CD4-positive, alpha-beta T cell treated with Interleukin-10 for 1 hour (primary cell): ENCODE data around the gene MYOD1.

ENCODE experiments used
- DNase-seq: peaks from one replicate; pipeline ENCODE4 v3.0.0-alpha.2; 2020

The MYOD1 gene

DNA sequence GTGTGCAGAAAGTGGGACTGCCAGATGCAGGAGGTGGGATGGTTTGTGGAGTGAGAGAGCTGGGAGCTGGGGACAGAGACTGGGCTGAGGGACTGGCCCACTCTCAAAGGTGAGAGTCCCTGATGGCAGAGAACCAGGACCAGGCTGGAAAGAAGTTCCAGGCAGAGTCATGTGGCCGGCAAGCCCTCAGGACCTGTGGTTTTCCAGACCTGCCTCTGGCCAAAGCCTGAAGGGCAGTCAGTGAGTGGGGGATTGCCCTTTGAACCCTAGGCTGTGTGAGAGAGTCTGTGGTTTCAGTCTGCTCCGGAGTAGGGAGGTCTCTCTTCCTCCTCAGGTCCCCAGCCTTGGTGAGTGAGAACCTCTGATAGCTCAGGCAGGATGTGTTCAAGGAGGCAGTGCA is 32.2 kb downstream of the MYOD1 start:
- no peak for DNase-seq

- no peak for DNase-seq
These were observed 32.8 kb downstream of the MYOD1 start for GRCh38 chr11:17752144-17752543.

GRCh38 chr11:17753153-17753552 is 33.8 kb downstream of the MYOD1 start:
- no peak for DNase-seq

DNA sequence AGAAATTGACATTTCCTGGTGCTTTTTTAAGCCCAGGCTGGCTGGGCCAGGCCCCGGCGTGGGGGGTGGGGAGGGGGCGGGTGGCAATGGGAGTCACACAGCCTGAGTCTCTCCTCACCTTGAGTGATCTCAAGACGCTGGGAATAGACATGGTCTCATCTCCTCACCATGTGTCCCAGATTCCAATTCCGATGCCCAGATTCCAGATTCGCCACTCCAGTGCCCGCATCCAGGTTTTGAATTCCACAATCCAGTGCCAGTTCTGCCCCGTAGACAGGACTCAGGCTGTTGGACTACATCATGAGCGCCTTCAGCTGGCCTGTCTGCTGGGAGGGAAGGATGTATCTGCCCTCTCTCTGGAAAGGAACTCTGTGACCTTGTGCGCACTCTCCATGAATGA is 34.3 kb downstream of the MYOD1 start:
- DNase-seq: no peak

GRCh38 chr11:17755891-17756290 is 36.5 kb downstream of the MYOD1 start:
- no peak for DNase-seq

DNA sequence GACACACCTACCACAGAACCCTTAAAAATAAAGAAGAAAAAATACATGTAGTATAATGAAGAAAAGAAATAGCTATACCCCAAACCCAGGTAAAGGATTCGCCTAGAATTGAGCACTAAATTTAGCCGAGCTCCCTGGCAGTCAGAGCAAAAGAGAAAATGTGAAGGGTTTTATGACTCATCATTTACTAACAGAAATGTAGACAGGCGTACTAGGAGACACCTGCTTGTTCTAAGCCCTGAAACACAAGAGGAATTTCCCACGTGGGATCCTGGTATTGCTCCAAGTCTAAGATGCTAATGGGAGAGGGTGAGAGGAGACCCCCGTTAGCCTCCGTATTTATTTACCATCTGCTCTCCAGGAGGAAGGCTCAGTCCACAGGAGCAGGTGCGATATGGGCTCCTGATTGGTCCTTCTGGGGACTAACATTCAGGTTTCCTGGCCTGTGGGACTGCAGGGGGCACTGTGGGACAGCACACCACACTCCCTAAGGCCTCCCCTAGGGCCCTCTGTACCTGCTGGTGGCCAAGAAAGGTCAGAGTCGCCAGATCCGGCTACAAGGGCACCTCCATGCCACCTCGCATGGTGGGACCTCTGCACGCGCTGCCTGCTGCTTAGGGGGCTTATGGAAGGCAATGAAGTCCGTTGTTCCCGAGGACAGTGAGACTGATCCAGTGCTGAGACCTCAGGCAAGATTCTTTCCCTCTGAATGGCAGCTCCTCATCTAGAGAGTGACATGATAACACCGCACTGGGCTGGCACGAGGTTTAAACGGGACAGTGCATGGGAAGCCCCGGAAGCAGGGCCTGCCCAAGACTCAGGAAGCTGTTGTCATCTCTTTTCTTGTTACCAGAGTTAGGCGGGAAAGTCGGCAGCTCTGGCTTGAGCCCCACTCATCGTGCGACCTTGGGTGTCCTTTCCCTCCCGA is 41.0 kb downstream of the MYOD1 start:
- DNase-seq: peak; percentile 3

- no peak for DNase-seq
These were observed 43.1 kb downstream of the MYOD1 start for GRCh38 chr11:17762309-17762974.

DNA sequence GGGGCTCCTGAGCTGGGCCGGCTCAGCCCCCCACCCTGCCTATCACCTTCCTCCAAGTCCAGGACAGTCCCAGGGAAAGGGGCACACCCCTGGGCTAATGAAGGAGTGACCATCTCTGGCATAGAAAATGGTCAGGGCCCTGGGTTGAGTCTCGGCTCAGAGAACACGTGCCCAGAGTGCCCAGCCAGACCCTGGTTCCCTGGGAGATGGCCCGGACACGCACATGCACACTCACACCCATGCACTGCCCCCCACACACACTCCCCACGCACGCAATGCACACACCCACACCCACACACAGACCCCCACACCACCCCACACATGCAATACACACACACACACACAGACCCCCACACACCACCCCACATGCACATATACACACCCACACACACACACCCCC is 43.9 kb downstream of the MYOD1 start:
- DNase-seq: no peak

DNA sequence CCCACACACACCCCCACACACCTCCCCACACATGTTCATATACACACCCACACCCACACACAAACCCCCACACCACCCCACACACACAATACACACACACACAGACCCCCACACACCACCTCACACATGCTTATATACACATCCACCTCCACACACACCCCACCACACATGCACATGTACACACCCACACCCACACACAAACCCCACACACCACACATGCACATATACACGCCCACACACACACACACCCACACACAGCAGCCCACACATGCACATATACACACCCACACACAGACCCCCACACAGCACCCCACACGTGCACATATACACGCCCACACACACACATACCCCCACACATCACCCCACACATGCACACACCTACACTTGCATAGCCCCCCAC is 44.3 kb downstream of the MYOD1 start:
- no peak for DNase-seq

DNA sequence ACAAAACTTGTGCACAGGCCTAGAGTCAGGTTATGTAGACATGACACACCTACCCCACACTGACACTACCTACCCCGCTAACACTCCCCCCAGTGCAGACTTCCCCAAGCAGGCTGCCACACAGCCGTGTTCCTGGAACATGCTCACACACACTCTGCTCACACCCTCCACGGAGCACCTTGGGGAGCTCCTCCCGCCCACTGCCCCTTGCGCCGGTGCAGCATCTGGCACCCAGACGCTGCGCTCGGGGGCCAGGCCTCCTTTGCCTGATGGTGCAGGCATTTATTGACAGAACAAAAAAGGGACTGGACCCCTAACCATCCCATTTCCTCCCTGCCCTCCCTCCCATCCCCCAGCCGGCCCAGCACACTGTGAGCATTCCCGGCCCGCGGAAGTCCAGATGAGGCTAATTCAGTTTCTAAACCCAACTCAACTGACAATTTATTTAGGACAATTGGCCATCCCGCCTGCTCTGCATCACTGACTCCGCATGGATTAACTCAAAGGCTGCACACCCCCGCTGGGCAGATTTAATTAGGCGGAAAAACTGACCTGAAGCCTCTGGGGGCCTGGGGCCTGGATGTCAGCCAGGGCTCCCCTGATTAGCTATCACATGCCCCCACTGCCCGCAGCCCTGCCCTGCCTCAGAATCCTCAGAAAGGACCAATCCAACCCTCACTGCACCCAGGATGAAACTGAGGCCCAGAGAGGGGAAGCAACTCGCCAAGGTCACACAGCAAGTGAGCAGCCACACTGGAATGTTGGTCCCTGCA is 45.3 kb downstream of the MYOD1 start:
- no peak for DNase-seq

DNA sequence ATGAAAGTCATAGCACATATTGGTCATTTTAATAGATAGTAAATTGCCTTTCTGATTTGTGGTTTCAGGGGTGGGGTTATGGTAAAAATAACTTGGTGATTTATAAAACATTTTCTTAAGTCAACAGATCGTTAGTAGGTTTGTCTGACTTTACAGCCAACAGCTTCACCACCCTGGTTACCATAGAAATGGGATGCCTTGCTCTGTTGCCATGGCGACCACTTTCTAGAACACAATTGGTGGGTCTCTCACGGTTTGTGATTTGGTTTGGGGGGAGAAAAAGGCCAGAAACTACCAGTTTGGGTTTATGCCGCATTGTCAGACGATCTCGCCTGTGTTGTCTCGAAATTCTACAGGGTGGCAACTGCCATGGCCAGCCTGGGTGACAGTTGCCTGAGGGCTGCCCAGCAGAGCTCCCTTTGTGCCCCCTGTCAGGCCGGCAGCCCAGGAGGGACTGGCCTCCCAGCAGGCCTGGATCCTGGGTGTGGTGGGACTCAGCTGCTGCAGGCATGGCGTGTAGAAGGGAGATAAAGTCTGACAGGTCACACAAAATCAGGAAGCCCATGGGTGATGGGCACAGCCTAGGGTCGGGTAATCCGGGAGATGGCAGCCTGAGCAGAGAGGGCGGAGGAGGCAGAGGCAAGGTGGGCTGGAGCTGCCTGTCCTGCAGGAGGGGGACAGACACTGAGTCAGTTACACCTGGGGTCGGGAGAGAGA is 46.1 kb downstream of the MYOD1 start:
- no peak for DNase-seq

DNA sequence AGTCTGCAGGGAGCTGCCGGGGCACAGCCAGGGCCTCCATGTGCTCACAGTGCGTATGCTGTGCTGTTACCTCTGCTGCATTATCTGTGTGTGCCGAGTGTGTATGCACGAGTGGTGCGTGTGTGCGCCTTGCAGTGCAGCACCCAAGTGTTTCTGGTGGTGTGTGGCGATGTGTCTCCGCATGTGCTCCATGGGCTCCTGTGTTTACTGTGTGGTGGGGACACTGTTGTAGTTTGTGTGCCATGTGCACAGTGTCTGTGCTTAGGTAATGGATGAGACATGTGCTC is 46.6 kb downstream of the MYOD1 start:
- no peak for DNase-seq

GRCh38 chr11:17766590-17766989 is 47.2 kb downstream of the MYOD1 start:
- DNase-seq: no peak

DNA sequence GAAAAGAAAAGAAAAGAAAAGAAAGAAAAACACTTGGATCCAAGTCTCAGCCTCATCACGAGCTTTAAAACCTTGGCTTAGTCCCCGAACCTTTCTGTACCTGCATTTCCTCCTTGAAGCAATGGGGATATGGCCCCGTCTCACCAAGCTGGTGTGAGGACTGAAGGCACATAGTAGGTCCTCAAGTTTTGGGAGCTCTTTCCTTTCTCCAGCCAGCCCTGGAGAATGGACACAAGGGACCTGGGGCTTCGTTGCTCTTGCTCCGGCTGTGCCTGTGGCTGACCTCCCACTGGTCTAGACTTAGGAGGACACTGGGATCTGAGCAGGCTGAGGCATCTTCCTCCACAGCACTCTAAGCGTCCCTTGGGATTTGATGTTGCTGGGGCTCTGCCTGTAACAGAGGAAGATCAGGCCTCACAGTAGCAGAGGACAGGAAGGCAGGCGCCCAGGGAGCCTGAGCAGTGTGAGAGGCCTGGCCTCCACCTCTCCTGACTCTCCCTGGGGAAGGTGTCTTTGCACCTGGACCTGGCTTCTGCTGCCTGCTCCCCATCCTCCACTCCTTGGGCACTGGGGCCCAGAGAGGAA is 48.0 kb downstream of the MYOD1 start:
- DNase-seq: no peak

DNA sequence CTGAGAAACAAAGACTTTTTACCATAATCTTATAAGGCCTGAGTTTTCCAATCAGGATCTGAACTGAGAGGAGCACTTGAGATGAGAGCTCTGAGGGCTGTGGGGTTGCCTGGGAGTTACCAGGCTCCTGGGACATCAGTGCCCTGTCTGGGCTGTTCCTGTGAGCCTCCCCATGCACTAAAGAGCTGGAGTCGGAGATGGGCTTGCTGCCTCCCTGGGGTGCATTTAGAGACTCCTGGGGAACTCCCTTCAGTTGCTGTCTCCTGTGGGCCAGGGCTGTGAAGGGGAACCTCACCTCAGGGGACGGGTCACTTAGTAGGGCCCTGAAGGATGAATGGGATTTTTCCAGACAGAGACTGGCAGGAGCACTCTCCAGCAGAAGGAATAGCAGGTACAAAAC is 48.5 kb downstream of the MYOD1 start:
- no peak for DNase-seq

DNA sequence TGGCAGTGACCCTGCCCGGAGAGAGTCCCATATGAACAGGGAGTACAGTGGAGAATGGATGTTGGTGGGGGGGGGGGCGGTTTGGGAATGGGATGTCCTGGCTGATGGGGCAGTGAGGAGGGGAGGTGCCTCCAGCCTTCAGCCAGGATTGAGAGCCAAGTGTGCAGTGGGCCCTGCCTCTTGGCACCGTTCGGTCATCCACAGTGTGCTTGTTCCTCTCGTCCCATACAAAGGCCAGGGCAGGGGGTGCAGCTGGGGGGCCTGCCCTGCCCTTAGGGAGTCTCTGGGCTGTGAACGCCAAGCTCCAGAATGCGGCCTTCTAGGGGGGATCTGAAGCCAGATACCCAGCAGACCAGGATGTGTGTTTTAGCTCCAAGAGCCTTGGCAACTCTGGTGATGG is 49.2 kb downstream of the MYOD1 start:
- DNase-seq: no peak

DNA sequence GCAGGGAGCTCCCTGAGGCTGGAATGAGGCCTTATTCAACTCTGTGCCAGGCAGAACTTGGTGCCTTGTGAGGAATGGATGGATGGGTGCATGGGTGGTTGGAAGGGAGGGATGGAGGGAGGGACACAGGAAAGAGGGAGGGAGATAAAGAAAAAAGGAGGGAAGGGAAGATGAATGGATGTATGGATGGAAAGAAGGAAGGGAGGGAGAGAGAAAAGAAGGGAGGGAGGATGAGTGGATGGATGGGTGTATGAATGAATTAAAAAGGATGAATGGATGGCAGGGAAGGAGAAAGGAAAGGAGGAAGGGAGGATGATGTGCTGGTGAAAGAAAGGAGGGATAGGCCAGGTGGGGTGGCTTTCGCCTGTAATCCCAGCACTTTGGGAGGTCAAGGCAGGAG is 49.8 kb downstream of the MYOD1 start:
- DNase-seq: no peak

DNA sequence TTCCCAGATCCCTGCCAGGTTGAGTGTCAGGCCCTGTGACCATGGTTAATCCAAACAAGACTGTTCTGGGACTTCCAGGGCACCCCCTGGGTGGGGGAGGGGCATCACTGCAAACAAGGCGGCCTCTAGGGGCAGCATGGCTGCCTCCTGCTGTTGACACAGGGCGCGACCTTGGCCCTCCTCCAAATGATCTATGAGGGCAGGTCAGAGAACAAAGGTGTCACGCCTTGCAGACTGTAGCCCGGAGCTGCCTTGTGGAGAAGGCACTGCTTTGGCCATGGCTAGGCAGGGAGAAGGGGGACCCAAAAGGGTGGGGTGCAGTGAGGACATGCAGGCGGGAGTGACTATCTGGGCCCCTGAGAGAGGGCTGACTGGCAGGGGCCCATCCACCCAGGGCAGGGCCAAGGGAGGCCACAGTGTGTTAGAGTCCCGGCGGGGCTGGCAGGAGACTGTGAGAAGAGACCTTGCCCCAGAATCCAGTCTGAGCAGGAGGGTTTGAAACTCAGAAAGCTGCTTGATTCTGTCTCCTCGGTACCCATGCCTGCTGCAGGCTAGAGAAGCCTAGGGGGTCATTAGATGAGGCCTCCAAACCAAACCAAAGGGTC is 50.8 kb downstream of the MYOD1 start:
- no peak for DNase-seq

DNA sequence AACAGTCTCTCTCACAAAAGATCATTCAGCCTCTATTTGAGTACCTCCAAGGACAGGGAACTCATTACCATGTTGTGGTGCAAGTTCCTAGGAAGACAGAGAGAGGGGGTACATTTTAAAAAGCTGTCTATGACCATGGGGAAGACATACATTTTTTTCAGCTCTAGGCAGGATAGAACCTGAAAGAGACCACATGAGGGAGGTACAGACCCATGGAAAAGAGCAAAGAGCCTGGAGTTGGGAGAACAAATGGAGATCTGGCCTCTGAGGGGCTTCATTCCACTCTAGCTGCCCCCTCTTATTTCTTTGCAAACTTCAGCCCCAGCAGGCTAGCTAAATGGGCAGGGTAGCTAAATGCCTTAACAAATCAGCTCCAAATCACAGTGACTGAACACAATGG is 51.5 kb downstream of the MYOD1 start:
- DNase-seq: no peak

- DNase-seq: no peak
These were observed 52.0 kb downstream of the MYOD1 start for GRCh38 chr11:17771415-17771814.
